ENCODE data around the gene C11orf65. TPM values are rescaled to one million over a fixed set of nuclear protein-coding genes. Genes with fewer than 3 reads are reported as not detected.

C11orf65 gene
- total RNA-seq, 4 donors from 2014 or later, result 0.30 to 3.8 (median 1.8) TPM

DNA sequence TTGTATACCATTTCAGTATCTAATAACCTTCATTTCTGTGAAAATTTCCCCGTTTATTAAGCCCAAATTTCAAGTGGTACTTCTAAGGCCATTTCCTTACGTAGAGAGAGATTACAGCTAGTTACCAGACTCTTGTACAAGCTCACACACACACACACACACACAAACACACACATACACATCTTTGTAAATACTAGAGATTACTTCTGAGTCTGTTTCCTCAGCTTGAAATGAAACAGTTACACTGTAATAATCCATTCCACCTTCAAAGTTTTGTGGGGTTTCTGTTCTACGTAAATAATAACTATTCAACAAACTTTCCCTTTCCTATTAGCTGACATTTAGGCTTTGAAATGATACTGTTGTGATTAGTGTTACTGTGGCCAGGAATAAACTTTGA is 24.6 kb upstream of the C11orf65 start:
- H3K27me3 ChIP-seq, result no peaks in the 10 kb centered on the region
- peaks cover 19% of the 10 kb centered on the region for H3K4me1 ChIP-seq
- no peak for DNase-seq (ENCODE audit: low spot score in 2 of 2)
- no peaks in the 10 kb centered on the region for H3K9me3 ChIP-seq
- 89% methylated on average over 3 of the region's 3 CpGs for WGBS
- H3K27ac ChIP-seq, result no peak overlapping the region
- no peak overlapping the region for H3K4me3 ChIP-seq
- H3K36me3 ChIP-seq, result peaks cover 12% of the 10 kb centered on the region
- TF ChIP-seq POLR2A (IDR thresholded peaks at IDR 0.05) (no peak), EP300 (IDR thresholded peaks at IDR 0.05) (no peak), POLR2AphosphoS5 (IDR thresholded peaks at IDR 0.05) (no peak)
- TF ChIP-seq, protein P1, sequence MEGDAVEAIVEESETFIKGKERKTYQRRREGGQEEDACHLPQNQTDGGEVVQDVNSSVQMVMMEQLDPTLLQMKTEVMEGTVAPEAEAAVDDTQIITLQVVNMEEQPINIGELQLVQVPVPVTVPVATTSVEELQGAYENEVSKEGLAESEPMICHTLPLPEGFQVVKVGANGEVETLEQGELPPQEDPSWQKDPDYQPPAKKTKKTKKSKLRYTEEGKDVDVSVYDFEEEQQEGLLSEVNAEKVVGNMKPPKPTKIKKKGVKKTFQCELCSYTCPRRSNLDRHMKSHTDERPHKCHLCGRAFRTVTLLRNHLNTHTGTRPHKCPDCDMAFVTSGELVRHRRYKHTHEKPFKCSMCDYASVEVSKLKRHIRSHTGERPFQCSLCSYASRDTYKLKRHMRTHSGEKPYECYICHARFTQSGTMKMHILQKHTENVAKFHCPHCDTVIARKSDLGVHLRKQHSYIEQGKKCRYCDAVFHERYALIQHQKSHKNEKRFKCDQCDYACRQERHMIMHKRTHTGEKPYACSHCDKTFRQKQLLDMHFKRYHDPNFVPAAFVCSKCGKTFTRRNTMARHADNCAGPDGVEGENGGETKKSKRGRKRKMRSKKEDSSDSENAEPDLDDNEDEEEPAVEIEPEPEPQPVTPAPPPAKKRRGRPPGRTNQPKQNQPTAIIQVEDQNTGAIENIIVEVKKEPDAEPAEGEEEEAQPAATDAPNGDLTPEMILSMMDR (IDR thresholded peaks at IDR 0.05), result no peak

DNA sequence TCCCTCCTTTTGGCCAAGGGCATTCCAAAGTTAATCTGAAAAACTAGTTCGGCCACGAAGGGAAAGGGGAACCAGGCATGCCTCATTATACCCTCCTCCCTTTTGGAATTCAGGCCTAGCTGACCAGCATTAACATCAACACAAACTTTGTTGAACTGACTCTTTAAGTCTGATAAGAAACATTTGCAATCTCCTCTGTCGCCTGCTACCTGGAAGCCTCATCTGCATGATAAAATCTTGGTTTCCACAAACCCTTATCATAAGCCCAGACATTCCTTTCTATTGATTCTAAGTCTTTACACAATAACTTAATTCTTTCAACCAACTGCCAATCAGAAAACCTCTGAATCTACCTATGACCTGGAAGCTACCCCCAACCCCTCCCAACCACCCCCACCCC is 19.5 kb upstream of the C11orf65 start:
- H3K4me1 ChIP-seq, result no peaks in the 10 kb centered on the region
- H3K27me3 ChIP-seq, result no peaks in the 10 kb centered on the region
- H3K27ac ChIP-seq, result no peak overlapping the region
- no peak for DNase-seq (ENCODE audit: low spot score in 2 of 2)
- H3K36me3 ChIP-seq, result peaks cover 52% of the 10 kb centered on the region
- no peak for TF ChIP-seq EP300 (IDR thresholded peaks at IDR 0.05)
- no peak for TF ChIP-seq POLR2A (IDR thresholded peaks at IDR 0.05)
- TF ChIP-seq, protein P1 (IDR thresholded peaks at IDR 0.05), result no peak
- no peak for TF ChIP-seq POLR2AphosphoS5 (IDR thresholded peaks at IDR 0.05)
- no peaks in the 10 kb centered on the region for H3K9me3 ChIP-seq
- no peak overlapping the region for H3K4me3 ChIP-seq
- 68% methylated on average over 3 of the region's 3 CpGs for WGBS

DNA sequence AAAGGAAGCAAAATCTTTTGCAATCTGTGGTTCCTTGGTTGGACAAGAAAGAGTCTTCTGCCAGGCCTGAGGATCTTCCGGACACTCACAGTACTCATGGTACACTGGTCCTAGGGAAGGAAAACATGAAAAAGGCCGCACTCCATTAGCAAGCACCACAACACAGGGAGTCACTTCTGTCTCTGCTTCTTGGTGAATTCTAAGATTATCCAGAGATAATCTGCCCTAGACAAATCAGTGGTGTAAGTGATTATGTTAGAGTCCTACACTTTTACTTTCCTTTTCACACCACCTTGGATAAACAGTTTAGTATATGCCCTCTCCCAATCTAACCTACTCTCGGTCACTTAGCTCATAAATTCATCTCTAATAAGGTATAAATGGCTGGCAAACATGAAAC is 19.0 kb upstream of the C11orf65 start:
- DNase-seq (ENCODE audit: low spot score in 2 of 2), result no peak
- TF ChIP-seq POLR2AphosphoS5 (IDR thresholded peaks at IDR 0.05), result no peak
- TF ChIP-seq, protein P1 (IDR thresholded peaks at IDR 0.05), result no peak
- no peak for TF ChIP-seq POLR2A (IDR thresholded peaks at IDR 0.05)
- no peak for TF ChIP-seq EP300 (IDR thresholded peaks at IDR 0.05)
- H3K4me3 ChIP-seq, result no peak overlapping the region
- H3K9me3 ChIP-seq, result no peaks in the 10 kb centered on the region
- H3K27me3 ChIP-seq, result no peaks in the 10 kb centered on the region
- H3K4me1 ChIP-seq, result no peaks in the 10 kb centered on the region
- WGBS, result 100% methylated on average over 3 of the region's 3 CpGs
- peaks cover 57% of the 10 kb centered on the region for H3K36me3 ChIP-seq
- no peak overlapping the region for H3K27ac ChIP-seq

DNA sequence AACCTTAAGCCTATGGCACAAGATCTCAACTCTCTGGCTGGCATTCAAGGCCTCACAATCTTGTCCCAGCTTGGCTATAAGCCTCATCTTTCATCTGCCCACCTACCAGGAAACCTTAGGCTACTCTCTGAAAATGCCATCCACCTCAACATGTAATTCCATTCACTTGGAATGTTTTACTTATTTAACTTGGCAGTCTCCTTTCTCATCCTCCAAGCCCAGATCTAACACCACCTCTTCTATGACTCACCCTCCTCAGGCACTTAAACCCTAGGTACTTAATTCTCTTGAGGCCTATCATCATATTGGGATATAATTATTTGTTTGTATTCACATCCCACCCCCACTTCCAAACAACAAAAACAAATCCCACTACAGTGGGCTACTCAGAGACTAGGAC is 15.8 kb upstream of the C11orf65 start:
- TF ChIP-seq EP300 (IDR thresholded peaks at IDR 0.05) (no peak), POLR2AphosphoS5 (IDR thresholded peaks at IDR 0.05) (no peak)
- Histone ChIP-seq H3K27ac (no peak overlapping the region), H3K4me3 (no peak overlapping the region), H3K27me3 (no peaks in the 10 kb centered on the region), H3K4me1 (no peaks in the 10 kb centered on the region), H3K36me3 (peaks cover 61% of the 10 kb centered on the region), H3K9me3 (no peaks in the 10 kb centered on the region)
- no peak for DNase-seq (ENCODE audit: low spot score in 2 of 2)

DNA sequence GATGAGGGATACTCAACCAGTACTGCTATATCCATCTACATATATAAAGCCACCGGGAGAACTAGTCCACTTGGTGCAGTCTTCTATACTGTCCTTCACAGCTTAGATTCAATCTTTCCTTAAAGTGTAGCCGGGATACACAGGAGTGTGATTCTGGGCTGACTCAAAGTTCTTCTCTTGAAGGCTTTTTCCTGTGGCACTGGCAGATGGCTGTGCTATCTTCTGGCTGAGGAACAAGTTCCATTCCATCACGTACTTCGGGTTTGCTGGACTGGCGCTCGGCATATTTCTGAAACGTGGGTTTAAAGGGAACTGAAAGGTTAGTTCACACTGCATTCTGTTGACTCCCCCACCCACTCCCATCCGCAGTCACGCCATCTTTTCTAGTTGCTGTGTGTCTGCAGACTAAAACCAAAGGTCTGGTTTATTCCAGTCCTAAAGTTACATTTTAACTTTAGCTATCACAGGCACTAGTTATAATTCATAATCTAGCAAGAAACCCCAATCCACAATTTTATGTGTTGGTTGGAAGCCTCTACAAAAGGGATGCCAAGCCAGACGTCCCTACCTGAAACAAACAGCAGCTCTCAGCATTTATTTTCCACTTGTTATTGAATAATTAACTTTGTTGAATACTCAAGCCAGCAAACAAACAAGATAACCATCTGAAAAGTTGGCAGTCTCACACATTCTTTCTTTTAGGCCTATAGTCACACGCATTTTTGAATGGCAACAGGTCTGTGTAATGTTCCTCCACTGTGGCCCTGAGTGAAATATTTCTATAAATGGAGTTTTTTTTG is 7.5 kb upstream of the C11orf65 start:
- 65% methylated on average over 11 of the region's 11 CpGs for WGBS
- Histone ChIP-seq H3K36me3 (peaks cover 30% of the 10 kb centered on the region), H3K27ac (no peak overlapping the region), H3K4me1 (no peaks in the 10 kb centered on the region), H3K9me3 (no peaks in the 10 kb centered on the region), H3K27me3 (no peaks in the 10 kb centered on the region), H3K4me3 (no peak overlapping the region)
- no peak for TF ChIP-seq POLR2A (IDR thresholded peaks at IDR 0.05)
- TF ChIP-seq, protein P1 (IDR thresholded peaks at IDR 0.05), result no peak
- no peak for TF ChIP-seq EP300 (IDR thresholded peaks at IDR 0.05)
- no peak for TF ChIP-seq POLR2AphosphoS5 (IDR thresholded peaks at IDR 0.05)
- DNase-seq (ENCODE audit: low spot score in 2 of 2), result no peak
